Measurements from ENCODE around the gene NFKB1. TPM values are rescaled to one million over a fixed set of nuclear protein-coding genes. Genes with fewer than 3 reads are reported as not detected.
"Not testable (repeated sequence)": the region's sequence is repeated elsewhere in the genome, so short reads cannot be mapped to it uniquely, and the experiment has no call there.

NFKB1 gene
- polyA plus RNA-seq, 4 donors: 24.7 to 30.8 (median 29.3) TPM

- DNase-seq (ENCODE audit: low read depth in 4 of 4, low spot score in 3 of 4): no peak
Observed at GRCh38 chr4:102593147-102593546, 92.0 kb downstream of the NFKB1 start.

GRCh38 chr4:102594000-102594399 lies 92.8 kb downstream of the NFKB1 start:
- no peak for DNase-seq (ENCODE audit: low read depth in 4 of 4, low spot score in 3 of 4)

- no peak for DNase-seq (ENCODE audit: low read depth in 4 of 4, low spot score in 3 of 4)
Observed at GRCh38 chr4:102596532-102596931, 95.4 kb downstream of the NFKB1 start.

- no peak for DNase-seq (ENCODE audit: low read depth in 4 of 4, low spot score in 3 of 4)
Observed at GRCh38 chr4:102598086-102598761, 97.1 kb downstream of the NFKB1 start.

- no peak for DNase-seq (ENCODE audit: low read depth in 4 of 4, low spot score in 3 of 4)
Observed at GRCh38 chr4:102598762-102599374, 97.7 kb downstream of the NFKB1 start.

GRCh38 chr4:102599455-102599854 lies 98.3 kb downstream of the NFKB1 start:
- DNase-seq (ENCODE audit: low read depth in 4 of 4, low spot score in 3 of 4): no peak

- DNase-seq (ENCODE audit: low read depth in 4 of 4, low spot score in 3 of 4): no peak
Observed at GRCh38 chr4:102599886-102600285, 98.7 kb downstream of the NFKB1 start.

- DNase-seq (ENCODE audit: low read depth in 4 of 4, low spot score in 3 of 4): no peak
Observed at GRCh38 chr4:102600689-102601088, 99.5 kb downstream of the NFKB1 start.

- no peak for DNase-seq (ENCODE audit: low read depth in 4 of 4, low spot score in 3 of 4)
Observed at GRCh38 chr4:102601586-102602227, 100.5 kb downstream of the NFKB1 start.

GRCh38 chr4:102604222-102604940 lies 103.2 kb downstream of the NFKB1 start:
- no peak for DNase-seq (ENCODE audit: low read depth in 4 of 4, low spot score in 3 of 4)

- no peak for DNase-seq (ENCODE audit: low read depth in 4 of 4, low spot score in 3 of 4)
Observed at GRCh38 chr4:102606261-102606660, 105.1 kb downstream of the NFKB1 start.

GRCh38 chr4:102606846-102607450 lies 105.8 kb downstream of the NFKB1 start:
- no peak for DNase-seq (ENCODE audit: low read depth in 4 of 4, low spot score in 3 of 4)

GRCh38 chr4:102608190-102608589 lies 107.0 kb downstream of the NFKB1 start:
- DNase-seq (ENCODE audit: low read depth in 4 of 4, low spot score in 3 of 4): no peak

GRCh38 chr4:102610007-102610406 lies 108.8 kb downstream of the NFKB1 start:
- no peak for DNase-seq (ENCODE audit: low read depth in 4 of 4, low spot score in 3 of 4)

- no peak for DNase-seq (ENCODE audit: low read depth in 4 of 4, low spot score in 3 of 4)
Observed at GRCh38 chr4:102610476-102610875, 109.3 kb downstream of the NFKB1 start.

- DNase-seq (ENCODE audit: low read depth in 4 of 4, low spot score in 3 of 4): no peak
Observed at GRCh38 chr4:102612210-102612609, 111.1 kb downstream of the NFKB1 start.

- DNase-seq (ENCODE audit: low read depth in 4 of 4, low spot score in 3 of 4): no peak
Observed at GRCh38 chr4:102612824-102613366, 111.7 kb downstream of the NFKB1 start.

GRCh38 chr4:102614801-102615200 lies 113.6 kb downstream of the NFKB1 start:
- no peak for DNase-seq (ENCODE audit: low read depth in 4 of 4, low spot score in 3 of 4)

GRCh38 chr4:102616636-102617035 lies 115.5 kb downstream of the NFKB1 start:
- DNase-seq (ENCODE audit: low read depth in 4 of 4, low spot score in 3 of 4): no peak

- not testable (repeated sequence) for DNase-seq (ENCODE audit: low read depth in 4 of 4, low spot score in 3 of 4)
Observed at GRCh38 chr4:102619021-102619420, 117.9 kb downstream of the NFKB1 start.
